Peyer's patch (tissue), 4 donors: ENCODE results near the gene SMG6. TPM values are rescaled to one million over a fixed set of nuclear protein-coding genes. Genes with fewer than 3 reads are reported as not detected.

Experiments used
- DNase-seq, 3 donors: peaks; one replicate each; pipeline ENCODE4 v3.0.0-alpha.2; 2017 to 2019
- H3K27ac ChIP-seq, 4 donors: fragments of 200-600 bp; sonication (generic); one replicate each; pipeline ENCODE4 v1.5.1; 2016 to 2019
- H3K27me3 ChIP-seq, 2 donors: fragments of 200-600 bp; sonication (generic); one replicate each; pipeline ENCODE4 v1.5.1; 2019
- H3K36me3 ChIP-seq, 3 donors: fragments of 200-600 bp; sonication (generic); one replicate each; pipeline ENCODE4 v1.5.1; 2016 to 2019
- H3K4me1 ChIP-seq, 4 donors: fragments of 200-600 bp; sonication (generic); one replicate each; pipeline ENCODE4 v1.5.1; 2016 to 2019
- H3K4me3 ChIP-seq, 4 donors: fragments of 200-600 bp; sonication (generic); 1 replicate in 3 of 4; 2 replicates in 1 of 4; pipeline ENCODE4 v1.5.1; 2016 to 2019; ENCODE audit warnings: mild to moderate bottlenecking in 1 of 4
- H3K9me3 ChIP-seq, 4 donors: fragments of 200-600 bp; sonication (generic); one replicate each; pipeline ENCODE4 v1.5.1; 2016 to 2019; ENCODE audit warnings: mild to moderate bottlenecking in 1 of 4
- POLR2A ChIP-seq, 2 donors: fragments of 450-650 bp; IDR thresholded peaks; one replicate each; pipeline ENCODE4 v1.5.1; 2017; ENCODE audit warnings: antibody characterized with exemption in 2 of 2, mild to moderate bottlenecking in 2 of 2, moderate library complexity in 2 of 2
- total RNA-seq, 4 donors: library from RNA; depleted of rRNA; stranded (reverse); fragments of >200 nt; gene quantifications; one replicate each; pipeline ENCODE4 v1.1.0, GENCODE V29; 2016
- TF ChIP-seq, protein P1 (sequence below), 6 experiments: fragments of 450-650 bp in 4 of 6; fragments of 200-600 bp in 2 of 6; sonication (generic) in 1 of 6; IDR thresholded peaks; one replicate each; pipeline ENCODE4 v1.5.1; 2017 to 2019; ENCODE audit warnings: antibody characterized with exemption in 6 of 6, mild to moderate bottlenecking in 3 of 6, moderate library complexity in 1 of 6

The SMG6 gene
- total RNA-seq, 4 donors from 2014 or later = 33.3 to 139 (median 67.4) TPM

- H3K27me3 ChIP-seq = no peaks in the 10 kb centered on the region
- no peak for TF ChIP-seq POLR2A (IDR thresholded peaks at IDR 0.05)
- TF ChIP-seq, protein P1, sequence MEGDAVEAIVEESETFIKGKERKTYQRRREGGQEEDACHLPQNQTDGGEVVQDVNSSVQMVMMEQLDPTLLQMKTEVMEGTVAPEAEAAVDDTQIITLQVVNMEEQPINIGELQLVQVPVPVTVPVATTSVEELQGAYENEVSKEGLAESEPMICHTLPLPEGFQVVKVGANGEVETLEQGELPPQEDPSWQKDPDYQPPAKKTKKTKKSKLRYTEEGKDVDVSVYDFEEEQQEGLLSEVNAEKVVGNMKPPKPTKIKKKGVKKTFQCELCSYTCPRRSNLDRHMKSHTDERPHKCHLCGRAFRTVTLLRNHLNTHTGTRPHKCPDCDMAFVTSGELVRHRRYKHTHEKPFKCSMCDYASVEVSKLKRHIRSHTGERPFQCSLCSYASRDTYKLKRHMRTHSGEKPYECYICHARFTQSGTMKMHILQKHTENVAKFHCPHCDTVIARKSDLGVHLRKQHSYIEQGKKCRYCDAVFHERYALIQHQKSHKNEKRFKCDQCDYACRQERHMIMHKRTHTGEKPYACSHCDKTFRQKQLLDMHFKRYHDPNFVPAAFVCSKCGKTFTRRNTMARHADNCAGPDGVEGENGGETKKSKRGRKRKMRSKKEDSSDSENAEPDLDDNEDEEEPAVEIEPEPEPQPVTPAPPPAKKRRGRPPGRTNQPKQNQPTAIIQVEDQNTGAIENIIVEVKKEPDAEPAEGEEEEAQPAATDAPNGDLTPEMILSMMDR (IDR thresholded peaks at IDR 0.05) = no peak
- peaks cover 0 to 36% (median 0%) of the 10 kb centered on the region in 3 donors for H3K36me3 ChIP-seq
- H3K9me3 ChIP-seq = no peaks in the 10 kb centered on the region
- no peaks in the 10 kb centered on the region for H3K4me1 ChIP-seq
- no peak overlapping the region for H3K4me3 ChIP-seq
- no peak for DNase-seq
- no peak overlapping the region for H3K27ac ChIP-seq
Measured at GRCh38 chr17:2151358-2152033, 152.1 kb downstream of the SMG6 start.

DNA sequence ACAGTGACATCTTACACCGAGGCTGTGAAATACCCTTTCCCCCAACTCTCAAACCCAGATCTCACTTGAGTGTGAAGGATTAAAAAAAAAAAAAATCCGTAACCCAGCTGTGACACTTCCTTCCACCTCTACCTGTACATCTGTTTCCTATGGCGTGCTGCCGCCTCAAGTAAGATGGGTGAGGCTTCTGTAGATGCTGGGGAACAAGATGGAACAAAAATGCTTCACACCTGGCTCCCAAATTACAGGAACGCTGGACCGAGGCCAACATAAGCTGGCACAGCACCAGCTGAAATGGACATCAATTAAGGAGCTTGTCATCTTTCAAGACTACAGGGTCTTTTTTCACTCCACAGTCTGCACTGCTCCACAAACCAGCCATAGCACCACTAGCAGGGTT lies 152.8 kb downstream of the SMG6 start:
- Histone ChIP-seq H3K4me1 (no peaks in the 10 kb centered on the region), H3K27ac (no peak overlapping the region), H3K9me3 (no peaks in the 10 kb centered on the region), H3K36me3 (peaks cover 0 to 36% (median 0%) of the 10 kb centered on the region in 3 donors), H3K27me3 (no peaks in the 10 kb centered on the region), H3K4me3 (no peak overlapping the region)
- no peak for DNase-seq
- TF ChIP-seq POLR2A (IDR thresholded peaks at IDR 0.05) = no peak
- TF ChIP-seq, protein P1 (IDR thresholded peaks at IDR 0.05) = no peak

DNA sequence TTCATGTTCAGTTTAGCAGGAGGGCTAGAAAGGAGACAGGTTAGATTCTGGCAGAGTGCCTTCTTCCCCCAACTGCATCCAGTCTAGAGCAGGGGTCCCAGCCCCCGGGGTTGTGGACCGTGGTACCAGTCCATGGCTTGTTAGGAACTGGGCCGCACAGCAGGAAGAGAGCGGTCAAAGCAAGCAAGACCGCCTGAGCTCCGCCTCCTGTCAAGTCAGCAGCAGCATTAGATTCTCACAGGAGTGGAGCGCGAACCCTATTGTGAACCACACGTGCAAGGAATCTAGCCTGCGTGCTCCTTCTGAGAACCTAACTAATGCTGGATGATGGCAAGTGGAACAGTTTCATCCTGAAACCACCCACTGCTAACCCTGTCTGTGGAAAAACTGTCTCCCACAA lies 153.7 kb downstream of the SMG6 start:
- H3K4me1 ChIP-seq = no peaks in the 10 kb centered on the region
- no peaks in the 10 kb centered on the region for H3K27me3 ChIP-seq
- no peak overlapping the region for H3K27ac ChIP-seq
- H3K4me3 ChIP-seq = no peak overlapping the region
- DNase-seq = no peak
- TF ChIP-seq, protein P1 (IDR thresholded peaks at IDR 0.05) = no peak
- no peak for TF ChIP-seq POLR2A (IDR thresholded peaks at IDR 0.05)
- H3K36me3 ChIP-seq = peaks cover 0 to 32% (median 0%) of the 10 kb centered on the region in 3 donors
- no peaks in the 10 kb centered on the region for H3K9me3 ChIP-seq

DNA sequence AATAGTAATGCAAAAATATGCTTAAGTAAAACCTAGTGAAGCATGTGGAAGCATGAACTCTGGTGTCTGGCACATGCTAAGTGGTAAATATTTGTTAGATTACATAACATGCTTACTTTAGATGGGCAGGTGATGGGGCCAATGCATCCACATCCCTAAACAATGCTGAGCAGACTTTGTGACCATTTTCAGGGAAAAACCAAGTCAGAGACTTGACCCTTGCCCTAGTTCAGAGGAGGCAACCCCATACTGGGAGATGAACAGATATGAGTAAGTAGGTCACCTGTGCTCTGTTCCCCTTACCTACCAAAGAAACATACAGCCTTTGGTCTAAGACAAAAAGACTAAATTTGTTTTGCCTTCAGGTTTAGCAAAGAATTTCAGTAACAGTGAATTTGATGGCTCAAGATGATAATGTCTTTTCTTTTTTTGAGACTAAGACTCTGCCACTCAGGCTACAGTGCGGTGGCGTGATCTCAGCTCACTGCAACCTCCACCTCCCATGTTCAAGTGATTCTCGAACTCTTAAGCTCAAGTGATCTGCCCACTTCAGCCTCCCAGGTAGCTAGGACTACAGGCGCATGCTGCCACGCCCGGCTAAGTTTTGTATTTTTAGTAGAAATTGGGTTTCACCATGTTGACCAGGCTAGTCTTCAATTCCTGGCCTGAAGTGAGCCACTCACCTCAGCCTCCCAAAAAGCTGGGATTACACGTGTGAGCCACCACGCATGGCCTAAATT lies 157.3 kb downstream of the SMG6 start:
- no peak for TF ChIP-seq POLR2A (IDR thresholded peaks at IDR 0.05)
- TF ChIP-seq, protein P1 (IDR thresholded peaks at IDR 0.05) = no peak
- Histone ChIP-seq H3K4me3 (no peak overlapping the region), H3K27me3 (no peaks in the 10 kb centered on the region), H3K27ac (no peak overlapping the region), H3K36me3 (peaks cover 0 to 23% (median 0%) of the 10 kb centered on the region in 3 donors), H3K4me1 (no peaks in the 10 kb centered on the region), H3K9me3 (no peaks in the 10 kb centered on the region)
- no peak for DNase-seq

DNA sequence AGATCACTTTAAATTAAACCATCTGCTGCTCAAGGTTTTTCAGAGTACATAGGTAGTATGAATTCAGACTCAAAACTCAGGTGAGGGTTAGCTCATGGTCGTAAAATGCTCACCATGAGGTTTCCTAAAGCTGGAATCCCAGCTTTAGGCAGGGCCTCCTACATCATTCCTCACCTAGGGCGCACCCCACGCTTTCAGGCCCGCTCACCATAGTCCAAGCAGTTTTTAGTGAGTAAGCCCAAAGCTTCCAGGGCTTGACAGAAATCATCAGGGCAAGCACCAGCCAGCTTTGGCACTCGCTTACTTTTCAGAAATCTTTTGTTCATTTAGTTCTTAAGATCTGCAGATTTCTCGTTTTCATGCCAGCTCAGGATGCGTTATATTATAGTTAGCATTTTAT lies 158.9 kb downstream of the SMG6 start:
- Histone ChIP-seq H3K27me3 (no peaks in the 10 kb centered on the region), H3K36me3 (peaks cover 0 to 17% (median 0%) of the 10 kb centered on the region in 3 donors), H3K9me3 (no peaks in the 10 kb centered on the region), H3K27ac (no peak overlapping the region), H3K4me1 (no peaks in the 10 kb centered on the region), H3K4me3 (no peak overlapping the region)
- DNase-seq = no peak
- TF ChIP-seq, protein P1 (IDR thresholded peaks at IDR 0.05) = no peak
- no peak for TF ChIP-seq POLR2A (IDR thresholded peaks at IDR 0.05)
